ENCODE measurements around the gene OLIG2. TPM values are rescaled to one million over a fixed set of nuclear protein-coding genes. Genes with fewer than 3 reads are reported as not detected.

Gene OLIG2
- total RNA-seq, 1 experiment from 2014 or later: not detected

DNA sequence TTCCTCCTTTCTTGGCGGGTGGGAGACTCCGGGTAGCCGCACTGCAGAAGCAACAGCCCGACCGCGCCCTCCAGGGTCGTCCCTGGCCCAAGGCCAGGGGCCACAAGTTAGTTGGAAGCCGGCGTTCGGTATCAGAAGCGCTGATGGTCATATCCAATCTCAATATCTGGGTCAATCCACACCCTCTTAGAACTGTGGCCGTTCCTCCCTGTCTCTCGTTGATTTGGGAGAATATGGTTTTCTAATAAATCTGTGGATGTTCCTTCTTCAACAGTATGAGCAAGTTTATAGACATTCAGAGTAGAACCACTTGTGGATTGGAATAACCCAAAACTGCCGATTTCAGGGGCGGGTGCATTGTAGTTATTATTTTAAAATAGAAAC lies 2.5 kb downstream of the OLIG2 start:
- intact Hi-C loops (cut with micrococcal nuclease): no loop called here
- BruUV-seq (replicated peaks): no TSS peak
- no peak for ATAC-seq
- no peaks in the 10 kb centered on the region for H4K20me1 ChIP-seq (ENCODE audit: insufficient read depth)
- no peak overlapping the region for H3K4me3 ChIP-seq (replicated peaks in 1 of 2; ENCODE audit: low read depth in 1 of 2, low read length in 2 of 2)
- H3K9ac ChIP-seq (ENCODE audit: low read length): no peak overlapping the region
- no peaks in the 10 kb centered on the region for H3K36me3 ChIP-seq (ENCODE audit: control insufficient read depth in 1 of 2, insufficient read depth in 2 of 2, low read length in 2 of 2)
- CTCF ChIA-PET: no interaction called here
- H3K27ac ChIP-seq (ENCODE audit: low read depth, low read length): no peak overlapping the region
- H2AFZ ChIP-seq (ENCODE audit: low read depth, low read length, poor library complexity, severe bottlenecking): no peak overlapping the region
- no peaks in the 10 kb centered on the region for H3K79me2 ChIP-seq (ENCODE audit: insufficient read depth, low read length)
- RAD21 ChIA-PET (ENCODE audit: low non-redundant PET in 1 of 2, low total read pairs in 2 of 2, uncharacterized antibody in 2 of 2, unreplicated experiment in 2 of 2): no interaction called here
- no peaks in the 10 kb centered on the region for H3K9me3 ChIP-seq (ENCODE audit: control insufficient read depth in 1 of 2, insufficient read depth in 1 of 2, low read depth in 1 of 2, low read length in 2 of 2)
- POLR2A ChIA-PET: no interaction called here
- TF ChIP-seq POLR2A (IDR thresholded peaks at IDR 0.05; ENCODE audit: borderline replicate concordance, extremely low read depth, insufficient read depth, insufficient read length) (no peak), ELF1 (IDR thresholded peaks at IDR 0.05; ENCODE audit: borderline replicate concordance, low read depth) (no peak), POLR2AphosphoS5 (IDR thresholded peaks at IDR 0.05; ENCODE audit: low read depth, low read length) (no peak), EZH2phosphoT487 (IDR thresholded peaks at IDR 0.05; ENCODE audit: borderline replicate concordance) (no peak), EZH2 (IDR thresholded peaks at IDR 0.05) (no peak), ZFX (IDR thresholded peaks at IDR 0.05) (no peak), TCF7L2 (IDR thresholded peaks at IDR 0.05; ENCODE audit: borderline replicate concordance, extremely low read depth, insufficient read depth, insufficient read length) (no peak), MAX (IDR thresholded peaks at IDR 0.05) (no peak), SP1 (IDR thresholded peaks at IDR 0.05; ENCODE audit: low read depth) (no peak), CBX3 (IDR thresholded peaks at IDR 0.05; ENCODE audit: low read depth) (no peak), FOSL1 (IDR thresholded peaks at IDR 0.05; ENCODE audit: low read depth) (no peak), SIN3A (IDR thresholded peaks at IDR 0.05; ENCODE audit: low read depth) (no peak), EGR1 (IDR thresholded peaks at IDR 0.05; ENCODE audit: low read depth) (no peak), SRF (IDR thresholded peaks at IDR 0.05; ENCODE audit: low read depth) (no peak), REST (IDR thresholded peaks at IDR 0.05; ENCODE audit: low read depth) (no peak), RAD21 (IDR thresholded peaks at IDR 0.05; ENCODE audit: low read depth) (no peak)
- TF ChIP-seq, protein P1, sequence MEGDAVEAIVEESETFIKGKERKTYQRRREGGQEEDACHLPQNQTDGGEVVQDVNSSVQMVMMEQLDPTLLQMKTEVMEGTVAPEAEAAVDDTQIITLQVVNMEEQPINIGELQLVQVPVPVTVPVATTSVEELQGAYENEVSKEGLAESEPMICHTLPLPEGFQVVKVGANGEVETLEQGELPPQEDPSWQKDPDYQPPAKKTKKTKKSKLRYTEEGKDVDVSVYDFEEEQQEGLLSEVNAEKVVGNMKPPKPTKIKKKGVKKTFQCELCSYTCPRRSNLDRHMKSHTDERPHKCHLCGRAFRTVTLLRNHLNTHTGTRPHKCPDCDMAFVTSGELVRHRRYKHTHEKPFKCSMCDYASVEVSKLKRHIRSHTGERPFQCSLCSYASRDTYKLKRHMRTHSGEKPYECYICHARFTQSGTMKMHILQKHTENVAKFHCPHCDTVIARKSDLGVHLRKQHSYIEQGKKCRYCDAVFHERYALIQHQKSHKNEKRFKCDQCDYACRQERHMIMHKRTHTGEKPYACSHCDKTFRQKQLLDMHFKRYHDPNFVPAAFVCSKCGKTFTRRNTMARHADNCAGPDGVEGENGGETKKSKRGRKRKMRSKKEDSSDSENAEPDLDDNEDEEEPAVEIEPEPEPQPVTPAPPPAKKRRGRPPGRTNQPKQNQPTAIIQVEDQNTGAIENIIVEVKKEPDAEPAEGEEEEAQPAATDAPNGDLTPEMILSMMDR (IDR thresholded peaks at IDR 0.05 in 2 of 3, conservative IDR thresholded peaks at IDR 0.05 in 1 of 3; ENCODE audit: borderline replicate concordance in 1 of 3, insufficient read depth in 1 of 3, low read depth in 2 of 3, low read length in 2 of 3): no peak
- TF ChIP-seq, protein P2, sequence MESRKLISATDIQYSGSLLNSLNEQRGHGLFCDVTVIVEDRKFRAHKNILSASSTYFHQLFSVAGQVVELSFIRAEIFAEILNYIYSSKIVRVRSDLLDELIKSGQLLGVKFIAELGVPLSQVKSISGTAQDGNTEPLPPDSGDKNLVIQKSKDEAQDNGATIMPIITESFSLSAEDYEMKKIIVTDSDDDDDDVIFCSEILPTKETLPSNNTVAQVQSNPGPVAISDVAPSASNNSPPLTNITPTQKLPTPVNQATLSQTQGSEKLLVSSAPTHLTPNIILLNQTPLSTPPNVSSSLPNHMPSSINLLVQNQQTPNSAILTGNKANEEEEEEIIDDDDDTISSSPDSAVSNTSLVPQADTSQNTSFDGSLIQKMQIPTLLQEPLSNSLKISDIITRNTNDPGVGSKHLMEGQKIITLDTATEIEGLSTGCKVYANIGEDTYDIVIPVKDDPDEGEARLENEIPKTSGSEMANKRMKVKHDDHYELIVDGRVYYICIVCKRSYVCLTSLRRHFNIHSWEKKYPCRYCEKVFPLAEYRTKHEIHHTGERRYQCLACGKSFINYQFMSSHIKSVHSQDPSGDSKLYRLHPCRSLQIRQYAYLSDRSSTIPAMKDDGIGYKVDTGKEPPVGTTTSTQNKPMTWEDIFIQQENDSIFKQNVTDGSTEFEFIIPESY (IDR thresholded peaks at IDR 0.05; ENCODE audit: extremely low read depth, insufficient replicate concordance, low read length): no peak
- DNase-seq (ENCODE audit: low read depth, low spot score): no peak
- H3K4me1 ChIP-seq (ENCODE audit: control insufficient read depth in 1 of 2, insufficient read depth in 2 of 2, low read length in 2 of 2): no peaks in the 10 kb centered on the region
- H3K27me3 ChIP-seq (ENCODE audit: insufficient read depth, low read length): peaks cover 12% of the 10 kb centered on the region; the same call in 1 of the 2 replicates
- no peak overlapping the region for H3K4me2 ChIP-seq (ENCODE audit: low read length)
- H3K9me2 ChIP-seq (ENCODE audit: insufficient read depth): no peaks in the 10 kb centered on the region
